ENCODE data around the gene LGALS4.
"Not testable (repeated sequence)": the region's sequence is repeated elsewhere in the genome, so short reads cannot be mapped to it uniquely, and the experiment has no call there.

The LGALS4 gene

DNA sequence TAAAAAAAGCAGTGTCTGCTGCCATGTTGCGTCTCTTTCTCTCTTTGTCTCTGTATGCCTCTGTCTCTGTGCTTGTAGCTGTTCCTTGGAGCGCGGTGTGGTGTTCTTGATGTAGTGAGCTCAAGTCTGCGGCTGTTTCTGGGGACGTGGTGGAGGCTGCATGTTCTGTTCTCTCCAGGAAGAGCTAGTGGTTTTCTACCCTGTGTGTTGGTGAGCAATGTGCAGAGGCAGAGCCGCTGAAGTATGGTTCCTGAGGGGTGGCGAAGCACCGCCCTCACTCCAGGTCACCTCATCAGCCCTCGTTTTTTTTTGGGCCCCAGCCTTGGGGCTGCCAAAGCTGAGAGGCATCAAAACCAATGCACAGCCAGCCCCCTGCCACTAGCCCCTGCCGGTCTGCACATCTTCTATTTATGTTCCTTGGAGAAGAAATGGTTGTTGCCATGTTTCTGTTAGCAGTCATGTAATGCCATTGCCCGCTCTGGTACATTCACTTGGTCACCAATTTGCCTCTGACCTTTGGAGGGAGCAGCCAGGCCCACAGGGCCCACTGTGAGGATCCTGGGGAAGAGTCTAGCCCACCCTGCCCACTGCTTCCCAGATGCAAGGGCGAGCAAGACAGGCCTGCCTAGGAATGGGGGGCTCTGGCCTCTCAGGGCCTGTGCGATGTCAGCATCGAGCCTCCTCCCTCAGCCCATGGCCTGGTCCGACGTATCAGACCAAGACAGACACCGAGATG, 29.9 kb upstream of the LGALS4 start:
- peak; percentile 78 for DNase-seq

DNA sequence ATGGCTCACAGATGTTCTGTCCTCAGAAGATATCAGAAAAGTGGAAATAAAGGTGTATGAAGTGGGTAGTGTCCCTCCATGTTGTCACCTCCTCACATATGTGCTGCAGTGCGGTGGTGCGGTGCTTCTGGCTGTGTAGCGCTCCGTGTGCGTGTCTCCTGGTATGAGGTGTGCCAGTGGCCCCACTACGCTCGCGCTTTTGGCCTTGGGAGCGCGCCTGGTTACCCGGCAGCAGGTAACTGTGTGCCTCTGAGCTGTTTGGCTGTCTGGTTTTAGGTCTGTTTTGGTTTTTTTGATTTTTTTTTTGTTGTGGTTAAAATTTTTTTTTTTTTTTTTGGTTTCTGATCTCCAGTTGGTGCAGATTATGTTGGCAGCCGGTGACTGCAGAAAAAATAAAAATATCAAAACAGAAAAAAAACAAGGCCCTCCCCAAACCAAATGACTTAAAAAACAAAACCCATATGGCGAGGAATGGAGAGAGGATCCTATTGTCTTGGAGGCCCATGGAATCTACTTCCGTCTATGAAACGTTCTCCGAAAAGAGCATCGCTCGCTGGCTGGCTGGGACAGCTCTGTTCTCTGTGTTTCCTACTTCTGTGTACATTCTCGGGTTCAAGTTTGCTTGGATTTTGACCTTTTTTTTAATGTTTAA, 29.2 kb upstream of the LGALS4 start:
- DNase-seq = peak; percentile 73

- DNase-seq = no peak
Observed at GRCh38 chr19:38841180-38841766, 28.5 kb upstream of the LGALS4 start.

DNA sequence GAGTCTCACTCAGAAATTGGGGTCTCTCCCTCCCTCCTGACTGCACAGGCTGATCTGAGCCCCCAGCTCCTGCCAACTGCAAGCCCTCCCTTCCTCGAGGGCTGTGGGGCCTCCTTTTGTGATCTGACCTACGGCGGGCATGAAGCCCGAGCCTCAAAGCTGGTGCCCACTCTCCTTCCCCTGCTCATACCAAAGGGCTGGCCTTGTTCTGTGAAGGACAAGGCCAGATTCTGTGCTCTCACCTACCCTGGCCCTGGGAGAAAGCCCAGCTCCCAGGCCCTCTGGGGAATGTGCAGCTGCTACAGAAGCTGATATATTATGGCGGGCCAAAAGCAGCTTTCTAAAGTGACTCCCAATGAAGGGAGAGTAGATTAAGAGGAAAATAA, 27.8 kb upstream of the LGALS4 start:
- no peak for DNase-seq

DNA sequence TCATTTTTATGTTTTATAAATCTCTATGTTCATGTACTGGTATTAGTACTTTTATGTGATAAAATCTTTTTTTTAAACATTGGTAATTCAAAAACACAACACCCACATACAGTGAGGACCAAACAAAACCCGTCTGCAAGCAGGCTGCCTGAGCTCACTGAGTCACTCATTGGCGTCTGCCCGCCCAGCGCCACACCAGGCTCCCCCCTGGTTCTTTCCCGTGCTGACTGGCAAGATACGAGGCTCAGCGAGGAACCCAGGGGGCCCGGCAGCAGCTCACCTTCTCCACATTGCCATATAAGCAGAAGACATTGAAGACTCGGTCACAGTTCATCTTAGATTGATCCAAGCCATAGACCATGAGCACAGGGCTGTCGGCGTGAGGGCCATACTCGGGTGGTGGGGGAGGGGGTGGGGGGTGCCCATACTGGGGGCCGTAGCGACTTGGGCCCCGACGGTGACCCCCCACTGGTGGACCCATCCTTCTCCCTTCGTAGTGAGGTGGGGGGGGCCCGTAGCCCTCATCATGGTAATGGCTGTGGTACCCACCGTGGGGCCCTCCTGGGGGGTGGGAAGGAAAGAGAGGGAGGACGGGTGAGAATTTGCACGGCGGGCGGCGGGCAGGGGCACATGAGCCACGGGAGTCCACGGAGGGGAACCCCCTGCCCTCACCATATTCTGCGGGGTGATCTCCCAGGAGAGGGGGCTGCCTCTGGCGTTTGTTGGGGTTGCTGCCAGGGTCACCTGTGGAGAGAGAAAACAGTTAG, 27.3 kb upstream of the LGALS4 start:
- no peak for DNase-seq

GRCh38 chr19:38838986-38839761, 26.4 kb upstream of the LGALS4 start:
- DNase-seq = no peak

DNA sequence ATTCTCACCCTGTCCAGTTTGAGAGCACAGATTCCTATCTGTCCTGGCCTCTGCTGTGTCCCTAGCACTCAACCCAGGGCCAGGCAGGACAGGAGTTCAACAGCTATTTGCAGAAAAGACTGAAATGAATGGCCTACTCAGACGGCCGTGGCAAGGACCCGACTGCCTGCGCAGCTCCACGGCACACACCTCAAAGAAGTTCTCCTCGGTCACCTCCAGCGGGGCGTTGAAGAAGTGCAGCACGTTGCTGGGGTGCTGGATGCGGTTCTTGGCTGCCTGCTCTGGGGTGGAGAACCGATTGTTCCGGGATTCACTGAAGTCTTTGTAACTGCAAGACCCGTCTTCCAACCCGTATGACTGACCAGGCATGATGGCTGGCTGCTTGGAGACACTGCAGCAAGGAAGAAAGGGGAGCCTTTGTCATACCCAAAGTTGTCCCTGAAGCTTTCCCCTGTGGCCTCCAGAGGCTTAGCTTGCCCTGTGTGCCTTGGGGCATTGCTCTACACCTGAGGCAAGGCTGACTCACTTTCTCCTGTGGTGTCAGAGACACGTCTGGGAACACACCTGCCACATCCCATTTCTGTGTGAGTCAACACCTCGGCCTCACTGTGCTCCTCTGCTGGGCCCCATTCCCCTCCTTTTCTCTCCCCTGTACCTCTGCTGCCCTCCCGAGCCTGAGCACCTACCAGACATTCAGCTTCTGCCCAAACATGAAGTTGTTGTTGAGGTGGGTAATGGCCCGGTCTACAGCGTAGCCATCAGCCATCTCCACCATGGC, 25.7 kb upstream of the LGALS4 start:
- DNase-seq = no peak

DNA sequence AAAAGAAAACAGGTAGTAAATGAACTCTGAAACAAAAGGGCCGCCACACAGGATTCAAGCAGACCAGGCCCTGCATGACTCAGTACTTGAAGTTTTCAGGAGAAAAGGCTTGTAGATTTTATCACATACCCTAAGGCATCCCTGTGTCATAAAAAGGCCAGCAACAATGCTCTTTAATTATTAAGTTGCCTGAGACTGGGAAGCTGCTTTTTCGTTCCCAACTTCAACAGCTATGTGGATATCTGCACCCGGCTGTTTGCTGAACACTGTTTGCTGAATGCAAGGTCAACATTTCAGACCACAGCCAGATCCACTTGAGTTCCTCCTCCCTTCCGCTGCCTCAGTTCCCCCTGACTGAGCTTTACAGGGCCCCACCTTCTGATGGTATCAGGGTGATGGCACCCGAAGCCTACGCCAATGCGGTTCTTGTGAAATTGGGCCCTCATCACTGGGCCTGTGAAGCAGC, 24.9 kb upstream of the LGALS4 start:
- DNase-seq = no peak

DNA sequence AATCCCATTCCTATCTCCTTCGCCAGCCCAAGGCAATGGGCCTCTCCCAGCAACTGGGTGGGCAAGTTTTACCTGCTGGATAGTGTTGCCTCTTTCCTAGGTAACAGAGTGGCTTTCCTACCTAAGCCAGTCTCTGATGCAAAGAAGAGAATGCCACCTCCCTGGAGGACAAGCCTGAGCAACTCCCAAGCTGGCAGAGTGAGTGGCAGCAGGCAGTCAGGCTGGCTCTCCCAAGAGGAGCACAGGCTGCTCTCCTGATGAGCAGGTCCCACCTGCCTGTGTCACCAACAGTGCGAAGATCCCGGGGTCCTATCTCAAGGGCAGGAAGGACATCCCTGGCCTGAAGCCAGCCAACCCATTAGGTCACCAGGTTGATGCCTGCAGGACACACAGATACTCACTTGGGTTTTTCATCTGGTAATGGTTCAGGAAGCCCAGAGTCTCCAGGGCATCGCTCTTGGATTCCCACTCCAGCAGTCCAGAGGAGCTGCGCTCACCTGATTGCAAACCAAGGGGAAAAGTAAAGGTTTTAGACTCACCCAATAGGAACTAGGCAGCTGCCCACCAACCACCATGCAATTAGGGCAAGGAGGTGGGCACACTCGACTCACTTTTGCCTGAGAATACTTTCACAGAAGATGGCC, 24.4 kb upstream of the LGALS4 start:
- DNase-seq = no peak

GRCh38 chr19:38836159-38836982, 23.6 kb upstream of the LGALS4 start:
- no peak for DNase-seq

- DNase-seq = no peak
Observed at GRCh38 chr19:38834590-38834989, 21.8 kb upstream of the LGALS4 start.

DNA sequence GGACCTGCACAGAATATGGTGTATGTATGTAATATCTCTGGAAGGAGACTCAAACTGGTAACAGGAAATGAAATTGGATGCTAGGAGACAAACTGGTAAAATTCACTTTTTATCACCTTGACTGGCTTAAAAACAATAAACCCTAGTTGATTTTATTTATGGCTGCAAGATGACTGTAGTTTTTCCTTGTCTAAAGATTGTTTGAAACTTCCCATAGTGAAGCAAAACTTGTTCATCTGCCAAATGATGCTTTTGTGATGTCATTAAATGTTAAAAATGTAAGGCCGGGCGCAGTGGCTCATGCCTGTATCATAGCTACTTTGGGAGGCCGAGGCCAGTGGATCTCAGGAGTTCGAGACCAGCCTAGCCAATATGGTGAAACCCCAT, 21.4 kb upstream of the LGALS4 start:
- no peak for DNase-seq

GRCh38 chr19:38833092-38833425, 20.3 kb upstream of the LGALS4 start:
- DNase-seq = no peak

GRCh38 chr19:38831142-38831605, 18.4 kb upstream of the LGALS4 start:
- DNase-seq = no peak

GRCh38 chr19:38830039-38830733, 17.4 kb upstream of the LGALS4 start:
- no peak for DNase-seq

- not testable (repeated sequence) for DNase-seq
Observed at GRCh38 chr19:38829203-38829602, 16.5 kb upstream of the LGALS4 start.

DNA sequence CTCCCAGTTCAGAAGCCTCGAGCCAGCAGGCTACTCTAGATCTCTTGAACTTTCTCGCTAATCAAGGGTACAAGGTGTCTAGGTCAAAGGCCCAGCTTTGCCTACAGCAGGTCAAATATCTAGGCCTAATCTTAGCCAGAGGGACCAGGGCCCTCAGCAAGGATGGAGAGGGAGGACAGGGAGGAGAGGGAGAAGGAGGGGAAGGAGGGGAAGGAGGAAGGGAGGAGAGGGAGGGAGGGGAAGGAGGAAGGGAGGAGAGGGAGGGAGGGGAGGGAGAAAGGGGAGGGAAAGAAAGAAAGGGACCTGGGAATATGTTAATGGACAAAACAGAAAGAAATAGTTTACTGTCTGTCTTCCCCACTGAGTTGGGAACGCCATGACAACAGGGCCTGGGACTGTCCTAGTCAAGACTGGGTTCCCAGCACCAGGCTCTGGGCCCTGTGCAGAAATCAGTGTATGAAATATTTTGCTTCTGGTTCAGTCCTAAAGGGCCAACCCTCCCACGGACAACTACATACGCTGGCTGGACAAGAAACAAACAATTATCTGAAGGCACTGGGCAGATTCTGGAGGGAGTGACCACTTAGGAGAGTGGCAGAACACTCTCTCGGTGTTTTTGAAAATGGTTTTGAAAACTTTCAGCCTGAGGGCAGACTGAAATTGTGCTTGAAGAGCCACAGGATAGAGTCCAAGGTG, 14.3 kb upstream of the LGALS4 start:
- no peak for DNase-seq

GRCh38 chr19:38825936-38826335, 13.2 kb upstream of the LGALS4 start:
- not testable (repeated sequence) for DNase-seq

DNA sequence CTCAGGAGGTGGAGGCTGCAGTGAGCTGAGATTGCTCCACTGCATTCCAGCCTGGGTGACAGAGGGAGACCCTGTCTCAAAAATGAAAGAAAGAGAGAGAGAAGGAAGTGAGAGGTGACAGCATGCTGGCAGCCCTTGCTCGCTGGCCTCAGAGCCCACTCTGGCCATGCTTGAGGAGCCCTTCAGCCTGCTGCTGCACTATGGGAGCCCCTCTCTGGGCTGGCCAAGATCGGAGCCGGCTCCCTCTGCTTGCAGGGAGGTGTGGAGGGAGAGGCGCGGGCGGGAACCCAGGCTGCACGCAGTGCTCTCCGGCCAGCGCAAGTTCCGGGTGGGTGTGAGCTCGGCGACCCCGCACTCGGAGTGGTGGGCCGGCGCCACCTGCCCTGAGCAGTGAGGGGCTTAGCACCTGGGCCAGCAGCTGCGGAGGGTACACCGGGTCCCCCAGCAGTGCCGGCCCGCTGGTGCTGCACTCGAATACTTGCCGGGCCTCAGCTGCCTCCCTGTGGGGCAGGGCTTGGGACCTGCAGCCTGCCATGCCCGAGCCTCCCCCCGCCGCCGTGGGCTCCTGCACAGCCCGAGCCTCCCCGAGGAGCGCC, 8.6 kb upstream of the LGALS4 start:
- DNase-seq = not testable (repeated sequence)
